ENCODE data around the gene NMRAL1. TPM values are rescaled to one million over a fixed set of nuclear protein-coding genes. Genes with fewer than 3 reads are reported as not detected.
A peak's percentile ranks its signal among the peaks of the same experiment; 100 is the strongest.

NMRAL1 gene
- total RNA-seq, 1 experiment from 2014 or later = 166 TPM

DNA sequence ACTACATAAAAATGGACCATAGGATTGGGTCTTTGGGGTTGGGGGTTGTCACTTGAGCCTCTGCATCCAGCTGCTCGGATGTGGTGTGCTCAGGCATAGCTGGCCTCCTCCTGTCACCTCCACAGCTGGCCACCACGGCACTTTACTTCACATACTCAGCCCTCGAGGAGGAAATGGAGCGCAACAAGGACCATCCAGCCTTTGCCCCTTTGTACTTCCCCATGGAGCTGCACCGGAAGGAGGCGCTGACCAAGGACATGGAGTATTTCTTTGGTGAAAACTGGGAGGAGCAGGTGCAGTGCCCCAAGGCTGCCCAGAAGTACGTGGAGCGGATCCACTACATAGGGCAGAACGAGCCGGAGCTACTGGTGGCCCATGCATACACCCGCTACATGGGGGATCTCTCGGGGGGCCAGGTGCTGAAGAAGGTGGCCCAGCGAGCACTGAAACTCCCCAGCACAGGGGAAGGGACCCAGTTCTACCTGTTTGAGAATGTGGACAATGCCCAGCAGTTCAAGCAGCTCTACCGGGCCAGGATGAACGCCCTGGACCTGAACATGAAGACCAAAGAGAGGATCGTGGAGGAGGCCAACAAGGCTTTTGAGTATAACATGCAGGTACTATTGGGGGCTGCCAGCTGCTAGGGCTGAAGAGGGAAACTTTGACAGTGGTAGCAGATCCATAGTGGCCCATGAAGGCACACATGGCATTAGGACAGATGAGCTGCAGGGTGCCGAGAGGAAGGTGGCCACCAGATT lies 33.3 kb upstream of the NMRAL1 start:
- no peak for DNase-seq (ENCODE audit: low spot score)
- in situ Hi-C loops (cut with HindIII; ENCODE audit: low sequenced_read_pairs) = loop anchor here (25.0 kb wide), 1 partner anchor 180 kb away; the partner anchor contains the start of gene NUDT16L1

DNA sequence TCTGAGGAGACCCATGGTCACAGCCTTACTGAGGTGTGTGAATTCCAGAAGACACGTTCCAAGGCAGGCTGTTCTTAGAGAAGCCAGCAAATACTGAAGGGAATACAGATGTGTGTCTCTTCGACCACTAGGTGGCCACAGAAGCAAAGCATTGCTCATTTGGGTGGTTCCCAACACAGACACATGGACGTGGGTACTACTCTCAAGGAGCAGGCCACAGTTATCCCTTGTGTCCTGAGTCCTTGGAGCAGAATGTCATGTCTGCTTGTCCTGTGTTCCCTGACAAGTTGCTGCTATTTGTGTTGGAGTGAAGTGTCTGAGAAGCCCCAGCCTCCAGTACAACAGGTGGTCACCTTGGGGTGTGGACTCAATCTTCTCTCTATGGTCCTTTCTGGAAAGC lies 32.0 kb upstream of the NMRAL1 start:
- DNase-seq (ENCODE audit: low spot score) = peak; percentile 91
- in situ Hi-C loops (cut with HindIII; ENCODE audit: low sequenced_read_pairs) = loop anchor here (25.0 kb wide), 1 partner anchor 181 kb away; the partner anchor contains the start of gene NUDT16L1

DNA sequence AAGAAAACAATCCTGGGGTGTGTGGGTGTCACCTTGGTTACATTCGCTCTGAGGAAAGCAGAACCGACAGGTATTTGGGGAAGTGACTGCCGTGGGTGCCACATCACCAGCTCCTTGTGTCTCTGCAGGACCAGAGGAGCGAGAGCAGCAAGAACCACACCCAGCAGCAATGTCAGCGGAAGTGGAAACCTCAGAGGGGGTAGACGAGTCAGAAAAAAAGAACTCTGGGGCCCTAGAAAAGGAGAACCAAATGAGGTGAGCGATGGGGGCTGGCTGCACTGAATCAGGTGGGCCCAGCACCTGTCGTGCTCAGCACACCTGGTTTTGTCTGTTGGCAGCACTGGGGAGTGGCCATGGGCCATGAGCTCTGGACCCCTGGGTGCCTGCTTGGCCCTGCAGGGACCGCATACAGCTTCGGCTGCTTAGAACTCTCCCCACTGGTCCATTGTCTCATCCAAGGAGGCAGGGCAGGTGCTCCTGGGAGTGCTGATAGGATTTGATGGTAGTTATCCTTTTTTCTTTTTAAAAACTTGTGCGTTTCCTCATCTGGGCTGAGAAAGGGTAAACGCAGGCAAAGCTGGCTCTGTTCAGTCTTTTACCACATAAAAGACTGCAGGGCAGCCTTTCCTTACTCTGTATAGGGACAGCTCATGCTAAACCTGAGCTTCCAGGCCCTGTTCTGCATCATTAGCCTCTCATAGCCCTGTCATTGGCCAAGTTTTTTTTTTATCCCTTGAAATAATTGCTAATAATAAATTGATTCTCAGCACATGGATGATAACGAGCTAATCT lies 31.1 kb upstream of the NMRAL1 start:
- in situ Hi-C loops (cut with HindIII; ENCODE audit: low sequenced_read_pairs) = loop anchor here (25.0 kb wide), 1 partner anchor 182 kb away; the partner anchor contains the start of gene NUDT16L1
- DNase-seq (ENCODE audit: low spot score) = no peak

DNA sequence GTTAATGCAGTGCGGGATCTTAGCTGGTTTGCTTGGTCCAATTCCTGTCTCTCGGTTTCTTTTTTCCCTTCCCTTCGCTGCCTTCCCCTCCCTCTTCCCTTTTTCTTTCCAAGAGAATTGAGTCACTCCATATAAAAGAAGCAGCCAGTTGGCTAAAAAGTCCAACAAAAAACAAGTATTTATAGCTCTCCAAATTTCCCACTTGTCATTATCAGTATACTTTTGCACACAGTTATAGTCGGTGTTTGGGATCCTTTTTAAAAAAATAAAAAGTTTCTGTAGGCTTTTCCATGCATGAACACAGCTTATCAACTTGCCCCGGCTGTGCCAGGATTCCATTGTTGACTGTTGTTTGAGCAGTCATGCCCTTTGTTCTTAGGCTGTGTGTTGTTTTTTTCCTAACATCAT lies 26.6 kb upstream of the NMRAL1 start:
- DNase-seq (ENCODE audit: low spot score) = no peak
- in situ Hi-C loops (cut with HindIII; ENCODE audit: low sequenced_read_pairs) = loop anchor here (25.0 kb wide), 1 partner anchor 186 kb away; the partner anchor contains the start of gene NUDT16L1

- in situ Hi-C loops (cut with HindIII; ENCODE audit: low sequenced_read_pairs) = loop anchor here (25.0 kb wide), 1 partner anchor 187 kb away; the partner anchor contains the start of gene NUDT16L1
These were observed 25.8 kb upstream of the NMRAL1 start for GRCh38 chr16:4500272-4500671.

DNA sequence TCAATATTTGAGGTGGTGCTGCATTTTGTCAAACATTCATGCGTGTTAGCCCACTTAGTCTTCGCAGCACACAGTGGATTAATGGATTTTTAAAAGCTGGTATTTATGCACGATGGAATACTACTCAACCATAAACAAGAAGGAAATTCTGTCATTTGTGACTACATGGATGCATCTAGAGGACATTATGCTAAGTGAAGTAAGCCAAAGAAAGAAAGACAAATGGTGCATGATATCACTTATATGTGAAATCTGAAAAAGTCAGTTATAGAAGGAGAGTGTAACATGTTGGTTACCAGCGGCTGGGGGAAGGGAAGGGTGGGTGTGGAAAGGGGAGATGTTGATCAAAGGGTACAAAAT lies 24.8 kb upstream of the NMRAL1 start:
- in situ Hi-C loops (cut with HindIII; ENCODE audit: low sequenced_read_pairs) = no loop called here
- DNase-seq (ENCODE audit: low spot score) = no peak

More at GRCh38 chr16:4500272-4500671, 25.8 kb upstream of the NMRAL1 start:
- DNase-seq (ENCODE audit: low spot score) = peak; percentile 33

DNA sequence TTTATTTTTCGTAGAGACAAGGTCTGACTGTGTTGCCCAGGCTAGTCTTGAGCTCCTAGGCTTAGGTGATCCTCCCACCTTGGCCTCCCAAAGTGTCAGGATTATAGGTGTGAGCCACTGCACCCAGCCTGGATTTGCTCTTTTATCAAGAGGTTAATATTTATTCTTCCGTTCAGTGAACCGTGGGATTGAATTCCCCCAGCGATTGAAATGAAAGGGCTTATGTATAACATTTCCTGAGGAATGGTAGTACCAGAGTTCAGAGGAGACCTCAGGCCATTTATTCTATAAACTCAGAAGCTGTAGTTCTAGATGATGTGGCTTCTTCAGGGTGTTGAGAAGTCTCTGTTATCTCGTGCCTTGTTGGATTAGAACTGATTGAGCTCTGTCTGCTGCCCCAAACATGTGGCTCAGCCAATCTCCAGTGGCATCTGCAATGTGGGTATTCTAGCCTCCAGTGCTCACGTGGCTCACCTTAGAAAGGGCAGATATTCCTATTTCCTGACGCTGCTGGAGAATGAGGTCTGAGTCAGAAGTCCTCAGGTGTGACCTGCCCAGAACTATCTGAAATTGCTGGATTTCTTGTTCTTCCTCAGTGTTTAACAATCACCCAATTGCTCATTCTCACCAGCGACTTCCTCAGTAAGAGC lies 24.2 kb upstream of the NMRAL1 start:
- DNase-seq (ENCODE audit: low spot score) = no peak
- in situ Hi-C loops (cut with HindIII; ENCODE audit: low sequenced_read_pairs) = no loop called here

DNA sequence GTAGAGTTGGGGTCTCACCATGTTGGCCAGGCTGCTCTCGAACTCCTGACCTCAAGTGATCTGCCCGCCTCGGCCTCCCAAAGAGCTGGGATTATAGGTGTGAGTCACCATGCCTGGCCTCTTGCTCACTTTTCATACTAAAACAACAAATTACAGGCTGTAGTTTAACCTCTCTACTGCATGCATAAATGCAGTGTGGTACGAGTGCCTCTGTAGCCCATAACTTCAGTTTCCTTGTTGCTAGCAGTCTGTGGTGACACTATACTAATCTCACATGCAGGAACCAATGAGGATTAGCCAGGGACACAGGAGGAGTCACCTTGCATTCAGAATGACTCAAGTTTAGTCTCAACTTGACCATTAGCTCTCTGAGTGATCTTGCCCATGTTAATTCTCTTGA lies 21.9 kb upstream of the NMRAL1 start:
- DNase-seq (ENCODE audit: low spot score) = no peak
- in situ Hi-C loops (cut with HindIII; ENCODE audit: low sequenced_read_pairs) = no loop called here

GRCh38 chr16:4495766-4496165 lies 21.3 kb upstream of the NMRAL1 start:
- in situ Hi-C loops (cut with HindIII; ENCODE audit: low sequenced_read_pairs) = no loop called here

DNA sequence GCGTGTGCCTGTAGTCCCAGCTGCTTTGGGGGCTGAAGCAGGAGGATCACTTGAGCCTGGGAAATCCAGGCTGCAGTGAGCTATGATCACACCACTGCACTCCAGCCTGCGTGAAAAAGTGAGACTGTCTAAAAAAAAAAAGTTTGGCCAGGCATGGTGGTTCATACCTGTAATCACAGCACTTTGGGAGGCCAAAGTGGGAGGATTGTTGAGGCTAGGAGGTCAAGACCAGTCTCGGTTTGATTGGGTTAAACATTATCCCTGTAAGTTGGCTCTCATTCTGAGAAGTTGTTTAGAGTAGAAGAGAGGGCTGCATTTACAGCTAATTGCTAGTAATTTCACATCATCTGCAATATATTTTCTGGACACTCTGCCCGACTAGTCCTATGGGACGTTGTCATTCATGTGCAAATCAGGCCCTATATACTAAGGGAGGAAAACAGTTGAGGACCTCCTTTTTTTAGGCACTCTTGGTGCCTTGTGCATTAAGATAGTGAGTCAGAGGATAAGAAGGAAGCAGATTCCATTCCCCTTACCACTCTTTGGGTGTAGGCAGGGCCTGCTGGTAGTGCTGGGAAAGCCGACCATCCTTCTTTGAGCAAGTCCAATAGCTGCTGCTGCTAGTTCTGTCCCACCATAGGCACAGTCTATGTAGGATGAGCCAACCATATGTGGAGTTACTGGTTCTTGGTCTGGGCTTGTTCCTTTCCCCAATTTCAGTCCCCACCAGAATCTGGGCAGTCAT lies 20.5 kb upstream of the NMRAL1 start:
- in situ Hi-C loops (cut with HindIII; ENCODE audit: low sequenced_read_pairs) = no loop called here
- no peak for DNase-seq (ENCODE audit: low spot score)

More at GRCh38 chr16:4495766-4496165, 21.3 kb upstream of the NMRAL1 start:
- DNase-seq (ENCODE audit: low spot score) = no peak

DNA sequence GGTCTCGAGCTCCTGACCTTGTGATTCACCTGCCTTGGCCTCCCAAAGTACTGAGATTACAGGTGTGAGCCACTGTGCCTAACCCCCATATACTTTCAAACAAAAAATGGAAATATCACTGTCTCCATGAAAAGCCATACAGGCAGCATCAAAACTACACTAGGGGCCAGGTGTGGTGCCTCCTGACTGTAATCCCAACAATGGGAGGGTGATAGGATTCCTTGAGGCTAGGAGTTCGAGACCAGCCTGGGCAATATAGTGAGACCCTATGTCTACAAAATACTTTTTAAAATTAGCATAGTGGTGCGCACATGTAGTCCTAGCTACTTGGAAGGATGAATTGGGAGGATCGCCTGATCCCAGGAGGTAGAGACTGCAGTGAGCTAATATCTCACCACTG lies 17.5 kb upstream of the NMRAL1 start:
- no peak for DNase-seq (ENCODE audit: low spot score)
- in situ Hi-C loops (cut with HindIII; ENCODE audit: low sequenced_read_pairs) = no loop called here

- in situ Hi-C loops (cut with HindIII; ENCODE audit: low sequenced_read_pairs) = no loop called here
- DNase-seq (ENCODE audit: low spot score) = no peak
These were observed 14.6 kb upstream of the NMRAL1 start for GRCh38 chr16:4489030-4489429.

GRCh38 chr16:4488499-4488967 lies 14.1 kb upstream of the NMRAL1 start:
- DNase-seq (ENCODE audit: low spot score) = no peak
- in situ Hi-C loops (cut with HindIII; ENCODE audit: low sequenced_read_pairs) = no loop called here

DNA sequence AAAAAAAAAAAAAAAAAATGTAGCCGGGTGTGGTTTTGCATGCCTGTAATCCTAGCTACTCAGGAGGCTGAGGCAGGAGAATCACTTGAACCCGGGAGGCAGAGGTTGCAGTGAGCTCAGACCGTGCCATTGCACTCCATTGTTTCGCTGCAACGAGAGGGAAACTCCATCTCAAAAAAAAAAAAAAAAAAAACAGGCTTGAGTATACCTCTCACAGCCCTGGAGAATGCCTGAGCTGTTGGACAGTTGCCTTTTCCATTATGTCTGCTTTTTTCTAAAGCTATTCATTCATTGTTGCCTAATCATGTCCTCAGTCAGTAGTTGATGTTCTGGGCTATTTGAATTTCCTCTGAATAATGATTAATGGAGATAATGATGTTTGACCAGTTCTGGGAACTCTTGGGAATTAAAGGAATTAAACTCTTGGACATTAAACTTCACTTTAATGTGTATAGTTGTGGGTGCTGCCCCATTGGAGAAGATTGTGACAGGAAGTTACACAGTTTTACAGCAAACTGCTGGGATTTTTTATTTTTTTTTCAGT lies 13.6 kb upstream of the NMRAL1 start:
- in situ Hi-C loops (cut with HindIII; ENCODE audit: low sequenced_read_pairs) = no loop called here
- DNase-seq (ENCODE audit: low spot score) = no peak

- in situ Hi-C loops (cut with HindIII; ENCODE audit: low sequenced_read_pairs) = no loop called here
- DNase-seq (ENCODE audit: low spot score) = no peak
These were observed 11.9 kb upstream of the NMRAL1 start for GRCh38 chr16:4486126-4486893.

DNA sequence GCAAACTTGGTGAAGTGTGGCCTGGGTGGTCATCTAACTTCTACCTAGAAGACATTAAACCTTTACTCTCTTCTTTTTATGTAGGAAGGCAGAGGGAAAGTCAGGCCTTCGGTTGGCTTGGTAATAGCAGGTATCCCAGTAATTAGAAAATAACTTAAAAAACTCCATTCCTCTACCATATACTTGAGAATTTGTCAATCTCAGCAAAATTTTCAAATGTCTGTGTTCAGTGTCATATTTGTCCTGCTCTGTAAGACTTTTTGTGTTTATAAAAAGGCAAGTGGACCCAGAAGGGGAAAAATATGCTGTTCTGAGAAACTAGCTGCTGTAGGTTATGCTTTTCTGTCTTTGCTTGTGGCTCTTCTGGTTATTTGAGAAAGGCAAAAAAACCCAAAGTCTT lies 7.5 kb upstream of the NMRAL1 start:
- in situ Hi-C loops (cut with HindIII; ENCODE audit: low sequenced_read_pairs) = no loop called here
- DNase-seq (ENCODE audit: low spot score) = no peak

DNA sequence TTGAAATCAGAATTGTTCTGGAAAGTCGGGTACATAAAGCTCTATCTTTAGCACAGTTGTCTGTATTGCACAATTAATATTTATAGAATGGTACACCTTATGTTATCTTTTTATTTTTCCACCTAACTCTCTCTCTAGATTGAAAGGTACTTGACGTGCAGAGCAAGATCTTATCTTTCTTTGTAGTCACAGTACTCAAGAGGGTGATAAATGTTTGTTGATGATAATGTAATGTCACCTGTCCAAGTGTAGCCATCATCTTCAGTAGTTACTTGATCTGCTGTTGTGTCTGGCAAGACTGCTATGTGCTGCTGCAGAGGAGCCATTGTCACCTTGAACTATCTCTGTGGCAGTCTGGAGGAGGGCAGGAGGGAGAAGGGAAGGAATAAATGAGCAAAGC lies 7.1 kb upstream of the NMRAL1 start:
- no peak for DNase-seq (ENCODE audit: low spot score)
- in situ Hi-C loops (cut with HindIII; ENCODE audit: low sequenced_read_pairs) = no loop called here

DNA sequence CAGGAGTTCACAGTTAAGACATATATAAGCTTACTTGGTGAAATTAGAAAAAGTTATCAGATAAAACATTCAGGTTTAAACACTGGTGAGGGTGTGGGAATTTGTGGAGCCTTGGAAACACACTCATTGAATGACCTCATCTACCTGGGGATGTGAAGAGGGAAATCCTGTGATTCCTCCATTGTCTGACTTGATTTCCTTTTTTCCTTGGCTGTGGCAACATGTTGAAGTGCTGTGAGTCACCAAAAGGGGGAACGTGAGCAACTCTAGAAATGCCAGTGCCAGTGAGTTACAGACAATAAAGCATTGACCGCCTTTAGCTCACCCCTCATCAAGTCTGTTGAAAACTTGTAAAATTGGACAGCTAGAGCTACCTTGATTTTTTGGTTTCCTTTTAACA lies 3.5 kb upstream of the NMRAL1 start:
- in situ Hi-C loops (cut with HindIII; ENCODE audit: low sequenced_read_pairs) = no loop called here
- no peak for DNase-seq (ENCODE audit: low spot score)

Data from G401 (cell line).